T-helper 2 cell treated with Interferon-gamma antibody and Interleukin-4, amounts not matched to agents 5 μg/mL and 100 μg/mL, for 36 hours (primary cell): ENCODE data around the gene TTLL3.

Experiments used
- DNase-seq: peaks from one replicate; pipeline ENCODE4 v3.0.0; 2021; ENCODE audit warnings: low spot score
- H3K27ac Mint-ChIP-seq: one replicate; pipeline ENCODE4 v1.8.0; 2021; ENCODE audit warnings: mild to moderate bottlenecking, mixed read lengths
- H3K27me3 Mint-ChIP-seq: one replicate; pipeline ENCODE4 v1.8.0; 2021; ENCODE audit warnings: low read depth, mixed read lengths
- H3K36me3 Mint-ChIP-seq: one replicate; pipeline ENCODE4 v1.8.0; 2021; ENCODE audit warnings: low read depth, mixed read lengths
- H3K4me1 Mint-ChIP-seq: one replicate; pipeline ENCODE4 v1.8.0; 2021; ENCODE audit warnings: low read depth, mixed read lengths
- H3K4me3 Mint-ChIP-seq: one replicate; pipeline ENCODE4 v1.8.0; 2022; ENCODE audit warnings: mild to moderate bottlenecking, moderate library complexity, mixed read lengths
- H3K9me3 Mint-ChIP-seq: one replicate; pipeline ENCODE4 v1.8.0; 2021; ENCODE audit warnings: mixed read lengths

The TTLL3 gene

DNA sequence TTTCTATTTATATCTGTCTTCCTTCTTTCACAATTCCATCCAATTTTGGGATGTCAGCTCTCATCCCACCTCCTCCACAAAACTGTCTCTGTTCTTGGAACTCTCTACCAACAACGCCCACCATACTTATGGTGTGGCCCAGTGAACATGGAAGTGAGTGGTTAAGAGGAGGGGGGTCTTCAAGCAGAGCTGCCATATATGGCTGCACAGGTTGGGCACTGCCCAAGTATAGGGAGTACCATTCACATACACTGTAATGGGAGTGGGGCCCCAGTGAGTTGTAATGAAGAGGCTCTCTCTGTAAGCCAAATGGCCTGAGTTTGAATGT lies 32.4 kb upstream of the TTLL3 start:
- Mint-ChIP-seq H3K36me3 (peaks cover 29% of the 10 kb centered on the region), H3K9me3 (no peaks in the 10 kb centered on the region), H3K27me3 (no peaks in the 10 kb centered on the region), H3K4me3 (no peak overlapping the region), H3K27ac (peak overlapping the region; percentile 74), H3K4me1 (peaks cover 55% of the 10 kb centered on the region)
- no peak for DNase-seq

DNA sequence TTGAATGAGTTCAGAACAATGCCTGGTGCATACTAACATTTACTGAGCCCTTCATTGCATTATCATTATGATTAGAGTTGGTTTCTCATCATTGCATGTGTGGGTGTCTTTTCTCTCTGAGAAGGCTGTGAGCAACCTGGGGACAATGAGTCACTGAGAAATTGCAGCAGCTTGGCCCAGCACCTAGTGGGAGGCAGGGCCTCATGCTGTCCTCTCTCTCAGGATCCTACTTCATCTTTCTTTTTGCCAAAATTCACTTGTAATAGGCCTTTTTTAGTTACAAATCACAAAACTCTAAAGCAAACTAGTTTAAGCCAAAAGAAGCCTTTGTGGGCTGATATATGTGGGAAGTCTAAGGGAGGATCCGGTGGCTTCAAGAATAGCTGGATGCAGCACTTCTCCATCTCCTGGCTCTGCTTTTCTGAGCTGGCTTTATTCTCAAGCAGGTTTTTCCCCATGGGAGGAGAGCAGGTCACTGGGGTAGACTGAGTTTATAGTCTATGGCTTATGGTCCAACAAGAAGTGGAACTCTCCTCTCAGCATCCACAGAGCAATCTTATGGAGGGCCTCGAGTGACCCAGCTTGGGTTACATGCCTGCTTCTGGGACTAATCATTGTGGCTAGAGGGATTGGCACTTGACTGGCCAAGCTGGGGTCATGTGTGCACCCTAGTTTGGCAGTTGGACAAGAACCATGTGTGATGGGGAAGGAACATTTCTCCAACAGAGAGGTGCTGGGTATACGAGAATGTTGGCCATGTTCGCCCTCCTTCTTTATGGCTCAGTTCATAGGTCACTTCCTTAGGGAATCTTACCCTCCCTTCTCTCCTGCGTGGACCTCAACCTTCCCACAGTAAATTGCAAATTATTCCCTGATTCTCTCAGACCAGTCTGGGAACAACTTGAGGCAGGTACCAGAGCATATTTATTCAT lies 31.7 kb upstream of the TTLL3 start:
- no peaks in the 10 kb centered on the region for H3K27me3 Mint-ChIP-seq
- peak; percentile 80 for DNase-seq
- H3K4me1 Mint-ChIP-seq, result peaks cover 59% of the 10 kb centered on the region
- no peaks in the 10 kb centered on the region for H3K9me3 Mint-ChIP-seq
- peak overlapping the region; percentile 85 for H3K27ac Mint-ChIP-seq
- peaks cover 34% of the 10 kb centered on the region for H3K36me3 Mint-ChIP-seq
- peak overlapping the region; percentile 33 for H3K4me3 Mint-ChIP-seq

DNA sequence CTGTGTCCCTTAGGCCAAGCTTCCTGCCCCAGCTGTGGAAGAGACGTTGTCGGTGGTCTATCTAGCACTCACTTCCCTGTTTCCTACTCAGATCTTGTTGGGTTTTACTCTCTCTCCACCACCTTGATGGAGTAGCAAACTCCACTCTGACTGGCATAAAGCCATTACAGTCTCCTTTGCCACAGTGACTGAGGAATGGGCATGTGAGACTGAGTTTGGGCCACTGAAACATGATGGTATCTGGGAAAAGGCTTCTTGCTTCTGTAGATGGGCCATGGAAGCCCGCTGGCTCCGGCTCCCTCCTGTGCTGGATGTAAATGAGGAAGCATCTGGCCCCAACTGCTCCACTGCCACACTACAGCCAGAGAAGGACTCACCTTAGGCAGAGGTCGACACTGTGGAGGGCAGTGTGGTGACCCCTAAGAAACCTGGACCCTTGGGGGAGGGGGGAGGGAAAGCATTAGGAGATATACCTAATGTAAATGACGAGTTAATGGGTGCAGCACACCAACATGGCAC lies 30.9 kb upstream of the TTLL3 start:
- Mint-ChIP-seq H3K27me3 (no peaks in the 10 kb centered on the region), H3K9me3 (no peaks in the 10 kb centered on the region), H3K36me3 (peaks cover 36% of the 10 kb centered on the region), H3K4me1 (peaks cover 59% of the 10 kb centered on the region), H3K4me3 (peak overlapping the region; percentile 46), H3K27ac (peak overlapping the region; percentile 85)
- no peak for DNase-seq

DNA sequence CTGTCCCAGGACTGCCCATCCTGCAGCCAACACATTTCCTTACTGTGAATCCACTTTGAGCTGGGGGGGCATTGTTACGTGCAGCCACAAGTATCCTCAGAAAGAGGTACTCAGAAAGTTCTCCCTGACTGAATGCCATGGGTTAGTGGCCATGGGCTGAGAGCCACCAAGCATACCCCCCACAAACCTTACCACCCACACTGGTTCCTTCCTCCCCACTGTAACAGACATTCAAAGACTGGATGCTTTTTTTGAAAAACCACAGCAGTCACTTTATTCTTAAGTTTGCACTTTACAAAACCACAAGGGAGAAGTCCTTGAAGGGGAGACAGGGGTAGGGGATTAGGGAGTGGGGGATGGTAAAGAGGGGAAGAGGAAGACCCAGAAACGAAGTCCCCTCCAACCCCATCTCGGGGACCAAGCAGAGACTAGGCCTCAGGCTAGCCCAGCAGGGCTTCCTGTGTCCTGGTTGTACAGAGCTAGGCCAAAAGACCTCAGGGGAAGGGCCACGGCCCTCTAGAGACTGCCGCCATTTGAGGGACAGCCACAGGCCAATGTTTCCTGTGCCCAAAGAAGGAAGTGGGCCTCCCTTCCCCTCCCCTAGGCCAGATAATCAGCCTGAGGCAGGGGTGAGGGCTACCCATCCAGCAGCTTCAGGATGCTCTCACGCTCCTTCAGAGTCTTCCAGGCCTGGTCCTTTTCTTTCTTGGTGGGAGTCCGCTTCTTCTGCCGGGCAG lies 30.2 kb upstream of the TTLL3 start:
- Mint-ChIP-seq H3K27me3 (no peaks in the 10 kb centered on the region), H3K4me1 (peaks cover 59% of the 10 kb centered on the region), H3K27ac (peak overlapping the region; percentile 85), H3K36me3 (peaks cover 39% of the 10 kb centered on the region), H3K4me3 (peak overlapping the region; percentile 46), H3K9me3 (no peaks in the 10 kb centered on the region)
- peak; percentile 70 for DNase-seq

DNA sequence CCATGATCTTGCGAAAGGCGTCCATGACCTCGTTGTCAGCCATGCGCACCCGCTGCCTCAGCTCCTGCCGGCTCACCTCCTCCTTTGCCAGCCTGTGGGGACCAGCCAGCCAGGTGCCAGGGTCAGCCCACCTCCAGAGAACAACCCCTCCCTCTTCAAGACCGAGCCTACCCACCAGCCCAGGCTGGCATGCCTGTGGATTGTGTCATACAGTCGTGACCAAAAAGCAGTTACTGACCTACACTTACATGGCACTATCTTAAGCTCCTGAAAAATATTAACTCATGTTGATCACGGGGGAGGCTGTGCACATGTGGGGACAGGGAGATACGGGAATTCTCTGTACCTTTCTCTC lies 29.6 kb upstream of the TTLL3 start:
- Mint-ChIP-seq H3K27me3 (no peaks in the 10 kb centered on the region), H3K9me3 (no peaks in the 10 kb centered on the region), H3K4me1 (peaks cover 59% of the 10 kb centered on the region), H3K36me3 (peaks cover 44% of the 10 kb centered on the region), H3K27ac (peak overlapping the region; percentile 85), H3K4me3 (peak overlapping the region; percentile 46)
- DNase-seq, result no peak

DNA sequence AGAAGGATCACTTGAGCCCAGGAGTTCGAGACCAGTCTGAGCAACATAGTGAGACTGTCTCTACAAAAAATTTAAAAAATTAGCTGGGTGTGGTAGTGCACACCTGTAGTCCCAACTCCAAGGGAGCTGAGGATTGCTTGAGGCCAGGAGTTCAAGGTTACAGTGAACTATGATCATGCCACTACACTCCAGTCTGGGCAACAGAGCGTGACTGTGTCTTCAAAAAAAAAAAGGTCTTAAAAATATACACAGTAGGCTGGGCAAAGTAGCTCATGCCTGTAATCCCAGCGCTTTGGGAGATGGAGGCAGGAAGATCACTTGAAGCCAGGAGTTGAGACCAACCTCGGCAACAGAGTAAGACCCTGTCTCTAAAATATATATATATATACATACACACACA lies 29.2 kb upstream of the TTLL3 start:
- H3K27ac Mint-ChIP-seq, result peak overlapping the region; percentile 85
- peaks cover 48% of the 10 kb centered on the region for H3K36me3 Mint-ChIP-seq
- H3K9me3 Mint-ChIP-seq, result no peaks in the 10 kb centered on the region
- no peak for DNase-seq
- H3K4me1 Mint-ChIP-seq, result peaks cover 61% of the 10 kb centered on the region
- no peaks in the 10 kb centered on the region for H3K27me3 Mint-ChIP-seq
- peak overlapping the region; percentile 46 for H3K4me3 Mint-ChIP-seq

DNA sequence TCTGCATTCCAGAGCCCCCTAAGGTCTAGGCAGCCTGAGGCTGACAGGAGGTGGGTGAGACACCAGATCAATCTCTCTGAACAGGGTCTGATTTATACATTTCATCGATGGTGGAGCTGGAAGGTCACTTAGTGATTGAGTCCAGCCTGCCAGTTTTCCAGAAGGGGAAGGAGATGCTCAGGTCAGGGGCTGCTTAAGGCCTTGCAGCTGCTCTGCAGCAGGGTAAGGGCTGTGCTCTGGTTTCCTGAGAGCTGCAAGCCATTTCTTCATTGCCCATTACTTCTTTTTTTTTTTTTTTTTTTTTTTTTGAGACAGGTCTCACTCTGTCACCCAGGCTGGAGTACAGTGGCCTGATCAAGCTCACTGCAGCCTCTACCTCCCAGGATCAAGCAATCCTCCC lies 28.5 kb upstream of the TTLL3 start:
- Mint-ChIP-seq H3K36me3 (peaks cover 53% of the 10 kb centered on the region), H3K27ac (peak overlapping the region; percentile 69), H3K27me3 (no peaks in the 10 kb centered on the region), H3K4me1 (peaks cover 64% of the 10 kb centered on the region), H3K9me3 (no peaks in the 10 kb centered on the region), H3K4me3 (no peak overlapping the region)
- DNase-seq, result no peak

DNA sequence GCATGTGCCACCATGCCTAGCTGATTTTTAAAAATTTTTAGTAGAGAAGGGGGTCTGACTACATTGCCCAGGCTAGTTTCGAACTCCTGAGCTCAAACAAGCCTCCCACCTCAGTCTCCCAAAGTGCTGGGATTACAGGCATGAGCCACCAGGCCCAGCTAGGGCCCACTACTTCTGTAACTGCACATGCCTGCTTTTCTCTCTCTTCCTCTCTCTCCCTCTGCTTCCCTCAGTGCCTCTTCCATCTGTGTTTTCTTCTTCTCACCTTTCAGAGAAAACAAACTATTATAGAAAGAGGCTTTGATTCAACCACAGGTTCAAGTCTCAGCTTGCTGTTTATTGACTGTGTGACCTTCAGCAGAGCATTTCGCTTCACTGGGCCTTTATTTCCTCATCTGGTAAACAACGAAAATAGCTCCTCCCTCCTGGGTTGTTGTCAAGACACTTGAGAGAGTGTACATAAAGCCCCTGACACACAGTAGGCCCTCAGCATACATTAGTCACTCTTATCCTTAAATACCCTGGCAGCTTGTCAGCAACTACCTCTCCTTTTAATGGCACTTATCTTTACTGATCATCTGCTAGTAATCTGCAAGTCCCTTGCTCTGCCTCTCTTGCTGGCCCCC lies 28.0 kb upstream of the TTLL3 start:
- no peak for DNase-seq
- no peaks in the 10 kb centered on the region for H3K27me3 Mint-ChIP-seq
- no peak overlapping the region for H3K4me3 Mint-ChIP-seq
- H3K9me3 Mint-ChIP-seq, result no peaks in the 10 kb centered on the region
- H3K27ac Mint-ChIP-seq, result peak overlapping the region; percentile 71
- peaks cover 55% of the 10 kb centered on the region for H3K36me3 Mint-ChIP-seq
- H3K4me1 Mint-ChIP-seq, result peaks cover 68% of the 10 kb centered on the region

DNA sequence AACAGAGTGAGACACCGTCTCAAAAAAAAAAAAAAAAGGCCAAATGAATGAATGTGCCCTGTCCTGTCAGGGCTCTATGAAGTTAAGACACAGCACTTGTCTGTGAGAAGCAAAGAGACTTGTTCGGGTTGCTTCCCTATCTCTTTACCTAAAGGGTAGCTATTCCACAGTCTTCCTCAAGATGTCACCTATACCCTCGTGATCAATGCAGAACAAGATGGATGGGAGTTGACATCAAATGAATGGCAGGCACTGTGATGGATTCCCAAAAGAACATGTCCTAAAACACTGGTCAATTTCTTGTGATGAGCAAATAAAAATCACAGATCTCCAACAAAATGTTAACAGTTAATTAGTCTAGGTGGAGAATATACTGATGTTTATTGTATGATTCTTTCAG lies 27.3 kb upstream of the TTLL3 start:
- peaks cover 59% of the 10 kb centered on the region for H3K36me3 Mint-ChIP-seq
- no peaks in the 10 kb centered on the region for H3K9me3 Mint-ChIP-seq
- no peaks in the 10 kb centered on the region for H3K27me3 Mint-ChIP-seq
- H3K4me3 Mint-ChIP-seq, result no peak overlapping the region
- peak overlapping the region; percentile 50 for H3K27ac Mint-ChIP-seq
- H3K4me1 Mint-ChIP-seq, result peaks cover 68% of the 10 kb centered on the region
- DNase-seq, result no peak

DNA sequence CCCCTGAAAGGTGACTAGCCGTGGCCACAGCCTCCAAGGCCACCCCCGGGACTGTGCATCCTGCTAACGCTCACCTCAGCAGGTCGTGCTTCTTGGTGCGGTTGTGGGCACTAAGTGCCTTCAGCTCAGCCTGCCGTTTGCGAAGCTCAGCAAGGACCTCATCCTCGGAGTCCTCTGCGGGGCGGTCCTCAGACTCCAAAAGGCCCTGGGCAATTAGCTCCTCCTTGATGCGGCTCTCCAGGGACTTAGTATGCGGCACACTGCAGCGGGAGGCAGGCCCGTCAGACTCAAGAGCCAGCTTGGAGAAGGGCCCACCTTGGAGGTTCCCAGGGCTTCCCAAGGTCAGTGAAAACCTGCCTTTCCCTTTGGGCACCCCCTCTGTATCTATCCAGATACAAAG lies 26.1 kb upstream of the TTLL3 start:
- peaks cover 60% of the 10 kb centered on the region for H3K36me3 Mint-ChIP-seq
- H3K9me3 Mint-ChIP-seq, result no peaks in the 10 kb centered on the region
- peaks cover 61% of the 10 kb centered on the region for H3K4me1 Mint-ChIP-seq
- no peak overlapping the region for H3K27ac Mint-ChIP-seq
- H3K4me3 Mint-ChIP-seq, result no peak overlapping the region
- no peak for DNase-seq
- H3K27me3 Mint-ChIP-seq, result no peaks in the 10 kb centered on the region

DNA sequence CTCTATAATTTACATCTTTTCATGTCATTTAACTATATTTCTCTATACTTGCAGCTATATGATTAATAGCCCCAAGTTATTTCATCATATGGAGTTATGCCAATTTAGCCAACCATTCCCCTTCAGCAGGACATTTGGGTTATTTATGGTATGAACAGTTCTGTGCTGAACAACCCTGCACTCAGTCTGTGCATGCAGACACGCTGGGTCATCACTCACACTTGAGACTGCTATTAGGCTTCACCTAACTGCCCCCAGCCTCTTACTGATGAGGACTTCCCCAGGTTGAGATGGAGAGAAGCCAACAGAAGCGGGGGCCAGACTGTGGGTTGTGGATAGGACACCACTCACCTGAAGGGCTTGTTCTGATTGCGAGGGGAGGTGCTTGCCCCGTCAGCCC lies 25.1 kb upstream of the TTLL3 start:
- H3K27me3 Mint-ChIP-seq, result no peaks in the 10 kb centered on the region
- H3K4me1 Mint-ChIP-seq, result peaks cover 56% of the 10 kb centered on the region
- DNase-seq, result no peak
- H3K4me3 Mint-ChIP-seq, result no peak overlapping the region
- no peak overlapping the region for H3K27ac Mint-ChIP-seq
- no peaks in the 10 kb centered on the region for H3K9me3 Mint-ChIP-seq
- H3K36me3 Mint-ChIP-seq, result peaks cover 63% of the 10 kb centered on the region

DNA sequence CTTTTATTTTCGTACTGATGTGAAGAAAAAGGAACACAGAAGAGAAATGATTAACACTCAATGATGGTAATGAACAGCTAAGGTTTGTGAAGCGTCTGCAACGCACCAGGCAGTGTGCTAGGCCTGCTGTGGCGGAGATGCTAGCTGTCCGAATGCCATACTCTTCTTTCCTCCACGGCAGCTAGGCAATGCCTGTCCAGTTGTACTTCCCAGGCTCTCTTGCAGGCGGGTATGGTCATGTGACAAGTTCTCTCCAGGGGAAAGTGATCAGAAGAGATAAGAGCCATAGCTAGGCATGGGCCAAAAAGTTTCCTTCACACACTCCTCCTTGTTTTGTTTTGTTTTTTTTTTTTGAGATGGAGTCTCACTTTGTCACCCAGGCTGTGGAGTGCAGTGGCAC lies 24.5 kb upstream of the TTLL3 start:
- no peaks in the 10 kb centered on the region for H3K27me3 Mint-ChIP-seq
- H3K27ac Mint-ChIP-seq, result no peak overlapping the region
- H3K4me1 Mint-ChIP-seq, result peaks cover 55% of the 10 kb centered on the region
- H3K36me3 Mint-ChIP-seq, result peaks cover 63% of the 10 kb centered on the region
- no peaks in the 10 kb centered on the region for H3K9me3 Mint-ChIP-seq
- no peak for DNase-seq
- H3K4me3 Mint-ChIP-seq, result no peak overlapping the region

DNA sequence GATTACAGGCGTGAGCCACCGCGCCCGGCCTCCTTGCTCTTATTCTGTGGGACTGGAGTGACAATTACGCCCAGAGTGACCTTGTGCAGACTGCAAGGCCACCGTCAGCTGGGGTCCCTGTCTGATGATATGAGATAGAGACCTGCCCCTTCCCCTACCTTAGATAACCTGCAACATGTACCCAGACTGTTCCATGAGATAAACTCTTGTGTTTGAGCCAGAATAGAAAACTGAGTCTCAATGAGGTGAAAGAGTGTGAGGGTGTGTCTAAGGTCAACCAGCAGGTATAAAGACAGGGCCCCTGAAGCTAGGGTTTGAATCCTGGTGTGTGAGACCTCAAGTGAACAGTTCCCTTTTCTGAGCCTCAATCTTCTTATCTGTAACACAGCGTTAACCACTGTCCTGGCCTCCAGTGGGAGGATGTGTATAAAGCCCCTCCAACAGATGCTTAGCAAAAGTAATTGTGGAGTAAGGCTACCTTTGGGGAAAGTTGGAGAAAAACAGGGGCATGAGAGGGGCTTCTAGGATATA lies 23.8 kb upstream of the TTLL3 start:
- no peaks in the 10 kb centered on the region for H3K9me3 Mint-ChIP-seq
- H3K4me1 Mint-ChIP-seq, result peaks cover 57% of the 10 kb centered on the region
- H3K27ac Mint-ChIP-seq, result peak overlapping the region; percentile 26
- no peak for DNase-seq
- H3K4me3 Mint-ChIP-seq, result no peak overlapping the region
- H3K27me3 Mint-ChIP-seq, result no peaks in the 10 kb centered on the region
- peaks cover 59% of the 10 kb centered on the region for H3K36me3 Mint-ChIP-seq
